Neural progenitor cell (in vitro differentiated cells): ENCODE results near the gene NPR2. TPM values are rescaled to one million over a fixed set of nuclear protein-coding genes. Genes with fewer than 3 reads are reported as not detected.

Source experiments
- DNase-seq: peaks from one replicate; pipeline ENCODE4 v3.0.0-alpha.2; 2016; ENCODE audit warnings: low spot score
- H2AFZ ChIP-seq: fragments of 200-600 bp; sonication (generic); replicated peaks from 2 replicates; pipeline ENCODE4 v1.6.1; 2016; ENCODE audit warnings: antibody characterized with exemption
- H3F3A ChIP-seq: fragments of 200-600 bp; sonication (generic); 2 replicates; pipeline ENCODE4 v1.6.1; 2016; ENCODE audit warnings: antibody characterized with exemption, low read depth
- H3K27ac ChIP-seq: fragments of 200-600 bp; sonication (generic); 2 replicates; pipeline ENCODE4 v1.5.1; 2016; ENCODE audit warnings: mild to moderate bottlenecking
- H3K27me3 ChIP-seq: fragments of 200-600 bp; sonication (generic); 2 replicates; pipeline ENCODE4 v1.6.1; 2016; ENCODE audit warnings: mild to moderate bottlenecking, moderate library complexity
- H3K36me3 ChIP-seq: fragments of 200-600 bp; sonication (generic); 2 replicates; pipeline ENCODE4 v1.5.1; 2016
- H3K4me1 ChIP-seq: fragments of 200-600 bp; sonication (generic); 2 replicates; pipeline ENCODE4 v1.6.1; 2016; ENCODE audit warnings: mixed run types
- H3K4me2 ChIP-seq: fragments of 200-600 bp; sonication (generic); 2 replicates; pipeline ENCODE4 v1.6.1; 2016
- H3K4me3 ChIP-seq: fragments of 200-600 bp; sonication (generic); 2 replicates; pipeline ENCODE4 v1.5.1; 2016
- H3K79me2 ChIP-seq: fragments of 200-600 bp; sonication (generic); 2 replicates; pipeline ENCODE4 v1.6.1; 2016; ENCODE audit warnings: low read depth
- H3K9ac ChIP-seq: fragments of 200-600 bp; sonication (generic); 2 replicates; pipeline ENCODE4 v1.6.1; 2016
- H3K9me3 ChIP-seq: fragments of 200-600 bp; sonication (generic); 2 replicates; pipeline ENCODE4 v1.5.1; 2016; ENCODE audit warnings: low read depth
- H4K20me1 ChIP-seq: fragments of 200-600 bp; sonication (generic); 2 replicates; pipeline ENCODE4 v1.6.1; 2016; ENCODE audit warnings: low read depth
- H3K27ac Mint-ChIP-seq: 3 replicates; pipeline ENCODE4 v1.8.0; 2021; ENCODE audit warnings: mixed read lengths
- H3K27me3 Mint-ChIP-seq: 2 replicates; pipeline ENCODE4 v1.8.0; 2022; ENCODE audit warnings: low read depth, mild to moderate bottlenecking, inconsistent platforms, moderate library complexity, mixed read lengths; ENCODE audit not compliant: insufficient read depth
- H3K36me3 Mint-ChIP-seq: 3 replicates; pipeline ENCODE4 v1.8.0; 2021; ENCODE audit warnings: mixed read lengths
- H3K4me1 Mint-ChIP-seq: 3 replicates; pipeline ENCODE4 v1.8.0; 2021; ENCODE audit warnings: mixed read lengths
- H3K4me3 Mint-ChIP-seq: 3 replicates; pipeline ENCODE4 v1.8.0; 2021; ENCODE audit warnings: mild to moderate bottlenecking, moderate library complexity, mixed read lengths
- H3K9me3 Mint-ChIP-seq: 3 replicates; pipeline ENCODE4 v1.8.0; 2020; ENCODE audit warnings: mixed read lengths
- CTCF ChIP-seq: fragments of 200-600 bp; sonication (generic); IDR thresholded peaks from 2 replicates; pipeline ENCODE4 v1.5.1; 2017; ENCODE audit warnings: antibody characterized with exemption, mild to moderate bottlenecking
- EZH2 ChIP-seq: fragments of 200-600 bp; sonication (generic); IDR thresholded peaks from 2 replicates; pipeline ENCODE4 v1.6.1; 2017; ENCODE audit warnings: antibody characterized with exemption, mild to moderate bottlenecking, moderate library complexity
- EZH2phosphoT487 ChIP-seq: fragments of 200-600 bp; sonication (generic); IDR thresholded peaks from 2 replicates; pipeline ENCODE4 v1.6.1; 2017; ENCODE audit warnings: antibody characterized with exemption
- total RNA-seq: library from RNA; depleted of rRNA; stranded (reverse); fragments of >200 nt; gene quantifications from 2 replicates; pipeline ENCODE4 v1.2.3, GENCODE V29; 2015; ENCODE audit warnings: low replicate concordance

NPR2 gene
- total RNA-seq, 1 donor from 2014 or later, result 5.6 TPM

DNA sequence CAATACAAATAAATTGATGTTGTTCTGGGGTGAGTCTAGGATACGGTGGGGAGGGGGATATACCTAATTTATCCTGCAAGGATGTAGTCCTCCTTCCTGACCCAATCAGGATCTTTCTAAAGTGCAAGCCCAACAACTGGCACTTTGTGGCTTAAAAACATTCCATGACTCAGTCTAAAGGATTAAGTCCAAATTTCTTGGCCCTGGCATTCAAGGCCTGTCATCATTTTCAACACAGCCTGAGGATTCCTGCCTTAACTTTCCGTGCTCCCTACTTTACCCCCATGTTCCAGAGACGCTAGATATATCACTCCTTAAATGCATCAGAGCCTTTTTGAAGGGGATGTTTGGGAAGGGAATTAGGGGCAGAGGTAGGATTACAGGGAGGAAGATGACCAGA lies 36.1 kb downstream of the NPR2 start:
- H3K36me3 ChIP-seq, result no peaks in the 10 kb centered on the region
- no peaks in the 10 kb centered on the region for H3K79me2 ChIP-seq
- H3K4me3 ChIP-seq, result no peak overlapping the region
- Mint-ChIP-seq H3K9me3 (no peaks in the 10 kb centered on the region), H3K36me3 (no peaks in the 10 kb centered on the region), H3K4me3 (peak overlapping the region; percentile 31), H3K27ac (peak overlapping the region; percentile 4), H3K27me3 (peaks cover 5% of the 10 kb centered on the region), H3K4me1 (peaks cover 45% of the 10 kb centered on the region)
- H3K4me2 ChIP-seq, result no peak overlapping the region
- peaks cover 11% of the 10 kb centered on the region for H3F3A ChIP-seq
- no peak overlapping the region for H3K9ac ChIP-seq
- no peak overlapping the region for H2AFZ ChIP-seq
- DNase-seq, result no peak
- H4K20me1 ChIP-seq, result peaks cover 3% of the 10 kb centered on the region
- H3K27me3 ChIP-seq, result no peaks in the 10 kb centered on the region
- no peak overlapping the region for H3K27ac ChIP-seq
- TF ChIP-seq EZH2, result no peak
- TF ChIP-seq EZH2phosphoT487, result no peak
- TF ChIP-seq CTCF, result no peak
- no peaks in the 10 kb centered on the region for H3K9me3 ChIP-seq
- peaks cover 11% of the 10 kb centered on the region for H3K4me1 ChIP-seq

DNA sequence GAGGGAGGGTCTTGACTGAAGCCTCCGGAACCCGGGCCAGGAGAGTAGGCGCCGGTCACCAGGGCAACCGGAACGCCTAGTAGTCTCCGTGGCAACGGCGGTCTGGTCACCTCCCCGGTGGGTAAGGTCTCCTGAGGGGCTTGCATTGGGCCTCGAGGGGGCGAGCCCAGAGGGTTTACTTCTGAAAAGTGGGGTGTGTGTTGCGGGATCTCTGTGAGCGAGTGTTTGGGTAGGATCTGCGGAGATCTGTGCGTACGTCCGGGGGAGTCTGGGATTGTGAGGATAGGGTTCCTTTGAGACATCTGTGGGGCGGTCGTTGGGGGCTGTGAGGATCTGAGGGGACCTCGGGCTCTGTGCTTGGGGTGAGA lies 37.3 kb downstream of the NPR2 start, which contains the start of gene FAM221B:
Gene FAM221B (minus strand): TSS at position 17 of the 368 bp plus-strand sequence. CDS start 2,571 bp downstream, outside the sequence.
- H3K79me2 ChIP-seq, result no peaks in the 10 kb centered on the region
- no peak for TF ChIP-seq EZH2phosphoT487
- TF ChIP-seq CTCF, result no peak
- TF ChIP-seq EZH2, result no peak
- Mint-ChIP-seq H3K9me3 (no peaks in the 10 kb centered on the region), H3K27me3 (peaks cover 5% of the 10 kb centered on the region), H3K36me3 (no peaks in the 10 kb centered on the region), H3K4me3 (peak within 1 kb of the TSS; percentile 93), H3K27ac (peak within 1 kb of the TSS; percentile 97), H3K4me1 (peaks cover 48% of the 10 kb centered on the region)
- H3K27me3 ChIP-seq, result no peaks in the 10 kb centered on the region
- peaks cover 11% of the 10 kb centered on the region for H3K4me1 ChIP-seq
- no peaks in the 10 kb centered on the region for H3K36me3 ChIP-seq
- peak within 1 kb of the TSS; percentile 96 for H2AFZ ChIP-seq
- H3K9me3 ChIP-seq, result no peaks in the 10 kb centered on the region
- H3K27ac ChIP-seq, result no peak within 1 kb of the TSS
- peak within 1 kb of the TSS; percentile 53 for H3K9ac ChIP-seq
- peak within 1 kb of the TSS; percentile 87 for H3K4me2 ChIP-seq
- peak; percentile 89 for DNase-seq
- peaks cover 3% of the 10 kb centered on the region for H4K20me1 ChIP-seq
- H3F3A ChIP-seq, result peaks cover 11% of the 10 kb centered on the region
- peak within 1 kb of the TSS; percentile 86 for H3K4me3 ChIP-seq

DNA sequence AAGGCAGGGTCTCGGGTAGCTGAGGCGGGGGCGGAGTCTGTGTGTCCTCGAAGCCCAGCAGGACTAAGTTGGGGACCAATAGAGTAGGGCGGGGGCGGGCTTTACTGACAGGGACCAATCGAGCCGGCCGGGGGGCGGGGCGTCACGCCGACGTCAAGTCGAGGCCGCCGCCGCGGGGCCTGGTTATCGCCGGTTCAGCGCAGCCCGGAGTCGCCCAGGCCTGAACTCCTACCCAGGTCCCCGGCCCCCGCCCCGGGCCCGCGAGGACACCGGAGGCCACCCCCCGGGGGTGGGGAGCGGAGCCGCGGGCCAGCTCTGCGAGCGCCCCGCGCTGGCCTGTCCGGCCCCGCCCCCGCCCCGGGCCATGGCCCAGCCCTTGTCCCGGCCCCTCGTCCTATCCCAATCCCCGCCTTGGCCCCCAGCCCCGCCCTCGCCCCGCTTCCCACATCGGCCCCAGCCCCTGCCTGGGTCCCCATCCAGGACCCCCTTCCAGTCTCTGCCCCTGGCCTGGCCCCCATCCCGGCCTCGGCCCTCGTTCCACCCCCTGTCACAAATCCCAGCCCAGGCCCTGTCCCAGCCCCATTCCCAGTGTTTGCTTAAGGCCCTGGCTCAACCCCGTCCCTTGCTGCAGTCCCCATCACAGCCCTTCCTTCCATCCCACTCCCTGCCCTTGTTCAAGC lies 37.8 kb downstream of the NPR2 start, which contains the start of gene TMEM8B:
Gene TMEM8B (plus strand): TSS at position 145 of the 680 bp plus-strand sequence. CDS start 220 bp downstream, at position 365.
- Histone ChIP-seq H3K9ac (peak within 1 kb of the TSS; percentile 53), H3K4me3 (peak within 1 kb of the TSS; percentile 86), H3K79me2 (no peaks in the 10 kb centered on the region), H3K36me3 (no peaks in the 10 kb centered on the region), H3F3A (peaks cover 11% of the 10 kb centered on the region), H2AFZ (peak within 1 kb of the TSS; percentile 96), H4K20me1 (peaks cover 3% of the 10 kb centered on the region), H3K27ac (no peak within 1 kb of the TSS), H3K9me3 (no peaks in the 10 kb centered on the region), H3K4me2 (peak within 1 kb of the TSS; percentile 87), H3K4me1 (peaks cover 11% of the 10 kb centered on the region), H3K27me3 (no peaks in the 10 kb centered on the region)
- H3K27ac Mint-ChIP-seq, result peak within 1 kb of the TSS; percentile 97
- H3K4me1 Mint-ChIP-seq, result peaks cover 48% of the 10 kb centered on the region
- no peaks in the 10 kb centered on the region for H3K36me3 Mint-ChIP-seq
- no peak for TF ChIP-seq CTCF
- no peak for TF ChIP-seq EZH2phosphoT487
- TF ChIP-seq EZH2, result no peak
- H3K4me3 Mint-ChIP-seq, result peak within 1 kb of the TSS; percentile 93
- H3K27me3 Mint-ChIP-seq, result peaks cover 5% of the 10 kb centered on the region
- DNase-seq, result peak; percentile 99
- no peaks in the 10 kb centered on the region for H3K9me3 Mint-ChIP-seq
